Gastroesophageal sphincter (tissue), 4 donors: ENCODE measurements around the gene LSM7. TPM values are rescaled to one million over a fixed set of nuclear protein-coding genes. Genes with fewer than 3 reads are reported as not detected.

Experiments used
- ATAC-seq: fragments of 150-250 bp; one replicate; pipeline ENCODE4 v1.9.1; 2016; ENCODE audit warnings: mild to moderate bottlenecking, moderate library complexity
- H3K27ac ChIP-seq, 4 donors: fragments of 200-600 bp; sonication (generic) in 3 of 4; 1 replicate in 3 of 4; 2 replicates in 1 of 4; pipeline ENCODE4 v1.5.1; 2016 to 2019
- H3K27me3 ChIP-seq: fragments of 200-600 bp; sonication (generic); one replicate; pipeline ENCODE4 v1.5.1; 2019
- H3K36me3 ChIP-seq, 2 donors: fragments of 200-600 bp; sonication (generic); one replicate each; pipeline ENCODE4 v1.5.1; 2019; ENCODE audit warnings: control low read depth in 1 of 2
- H3K4me1 ChIP-seq, 3 donors: fragments of 200-600 bp; sonication (generic); 1 replicate in 2 of 3; 2 replicates in 1 of 3; pipeline ENCODE4 v1.5.1; 2016 to 2019; ENCODE audit warnings: control low read depth in 2 of 3
- H3K4me3 ChIP-seq, 2 donors: fragments of 200-600 bp; sonication (generic); one replicate each; pipeline ENCODE4 v1.5.1; 2019; ENCODE audit warnings: mild to moderate bottlenecking in 1 of 2, moderate library complexity in 1 of 2
- H3K9me3 ChIP-seq, 3 donors: fragments of 200-600 bp; sonication (generic); one replicate each; pipeline ENCODE4 v1.5.1; 2017 to 2019; ENCODE audit warnings: control low read depth in 2 of 3
- EP300 ChIP-seq: sonication (generic); formaldehyde crosslinking; IDR thresholded peaks from one replicate; pipeline ENCODE4 v1.6.1; 2017; ENCODE audit warnings: antibody characterized with exemption, mild to moderate bottlenecking
- POLR2A ChIP-seq, 2 donors: fragments of 450-650 bp; IDR thresholded peaks; one replicate each; pipeline ENCODE4 v1.6.1; 2017; ENCODE audit warnings: antibody characterized with exemption in 2 of 2, mild to moderate bottlenecking in 2 of 2, moderate library complexity in 1 of 2
- POLR2AphosphoS5 ChIP-seq: sonication (generic); formaldehyde crosslinking; IDR thresholded peaks from one replicate; pipeline ENCODE4 v1.6.1; 2017; ENCODE audit warnings: antibody characterized with exemption
- WGBS, 2 donors: methylation state at CpG; one replicate each; pipeline ENCODE4 v1.1.5; 2018; ENCODE audit warnings: low coverage in 1 of 2; 5-methylcytosine and 5-hydroxymethylcytosine counted together
- total RNA-seq, 4 donors: library from RNA; depleted of rRNA; stranded (reverse); fragments of >200 nt; gene quantifications; one replicate each; pipeline ENCODE4 v1.1.0, GENCODE V29; 2016
- TF ChIP-seq, protein P1 (sequence below), 4 experiments: fragments of 200-600 bp in 2 of 4; fragments of 450-650 bp in 2 of 4; sonication (generic) in 1 of 4; IDR thresholded peaks; one replicate each; pipeline ENCODE4 v1.5.1; 2017 to 2019; ENCODE audit warnings: antibody characterized with exemption in 4 of 4, mild to moderate bottlenecking in 2 of 4, moderate library complexity in 2 of 4

LSM7 gene
- total RNA-seq, 4 donors from 2014 or later = 52.3 to 86.1 (median 77.7) TPM

DNA sequence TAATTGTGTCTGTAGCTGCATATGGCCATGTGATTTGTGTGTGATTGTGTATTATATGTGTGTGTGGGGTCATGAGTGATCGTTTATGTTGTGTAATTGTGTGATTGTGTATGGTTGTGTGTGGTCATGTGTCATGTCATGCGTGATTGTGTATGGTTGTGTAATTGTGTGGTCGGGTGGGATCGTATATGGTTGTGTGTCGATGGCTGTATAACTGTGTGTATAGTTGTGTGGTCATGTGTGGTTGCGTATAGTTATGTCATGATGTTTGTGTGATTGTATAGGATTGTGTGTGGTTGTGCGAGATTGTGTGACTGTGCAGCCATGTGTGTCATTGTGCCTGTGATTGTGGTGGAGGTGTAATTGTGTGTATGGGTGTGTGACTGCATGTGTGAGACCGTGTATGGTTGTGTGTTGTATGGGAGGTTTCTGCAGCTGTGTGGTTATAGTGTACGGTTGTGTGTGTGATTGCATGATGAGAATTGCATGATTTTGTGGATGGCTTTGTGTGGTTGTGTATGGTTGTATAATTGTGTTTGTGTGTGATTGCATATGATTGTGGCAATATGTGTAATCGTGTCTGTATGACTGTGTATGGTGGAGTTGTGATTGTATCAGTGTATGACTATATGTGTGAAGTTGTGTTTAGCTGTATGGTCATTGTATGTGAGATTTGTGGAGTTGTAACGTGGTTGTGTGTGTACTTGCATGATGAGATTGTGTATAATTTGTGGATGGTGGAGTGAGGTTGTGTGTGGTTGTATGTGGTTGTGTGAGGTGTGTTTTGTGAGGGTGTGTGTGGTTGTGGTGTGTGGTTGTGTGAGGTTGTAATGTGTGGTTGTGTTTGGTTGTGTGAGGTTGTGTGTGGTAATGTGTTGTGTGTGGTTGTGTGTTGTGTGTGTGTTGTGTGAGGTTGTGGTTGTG, 33.9 kb upstream of the LSM7 start:
- Histone ChIP-seq H3K27me3 (peaks cover 75% of the 10 kb centered on the region), H3K4me3 (no peak overlapping the region), H3K27ac (no peak overlapping the region), H3K9me3 (no peaks in the 10 kb centered on the region), H3K4me1 (peaks cover 0 to 11% (median 0%) of the 10 kb centered on the region in 3 donors), H3K36me3 (no peaks in the 10 kb centered on the region)
- TF ChIP-seq POLR2A (IDR thresholded peaks at IDR 0.05) = no peak
- TF ChIP-seq, protein P1, sequence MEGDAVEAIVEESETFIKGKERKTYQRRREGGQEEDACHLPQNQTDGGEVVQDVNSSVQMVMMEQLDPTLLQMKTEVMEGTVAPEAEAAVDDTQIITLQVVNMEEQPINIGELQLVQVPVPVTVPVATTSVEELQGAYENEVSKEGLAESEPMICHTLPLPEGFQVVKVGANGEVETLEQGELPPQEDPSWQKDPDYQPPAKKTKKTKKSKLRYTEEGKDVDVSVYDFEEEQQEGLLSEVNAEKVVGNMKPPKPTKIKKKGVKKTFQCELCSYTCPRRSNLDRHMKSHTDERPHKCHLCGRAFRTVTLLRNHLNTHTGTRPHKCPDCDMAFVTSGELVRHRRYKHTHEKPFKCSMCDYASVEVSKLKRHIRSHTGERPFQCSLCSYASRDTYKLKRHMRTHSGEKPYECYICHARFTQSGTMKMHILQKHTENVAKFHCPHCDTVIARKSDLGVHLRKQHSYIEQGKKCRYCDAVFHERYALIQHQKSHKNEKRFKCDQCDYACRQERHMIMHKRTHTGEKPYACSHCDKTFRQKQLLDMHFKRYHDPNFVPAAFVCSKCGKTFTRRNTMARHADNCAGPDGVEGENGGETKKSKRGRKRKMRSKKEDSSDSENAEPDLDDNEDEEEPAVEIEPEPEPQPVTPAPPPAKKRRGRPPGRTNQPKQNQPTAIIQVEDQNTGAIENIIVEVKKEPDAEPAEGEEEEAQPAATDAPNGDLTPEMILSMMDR (IDR thresholded peaks at IDR 0.05) = no peak
- no peak for TF ChIP-seq EP300
- 88 to 89% methylated on average over 11 of the region's 11 CpGs for WGBS, 2 donors
- ATAC-seq = no peak

GRCh38 chr19:2361246-2362045, 33.1 kb upstream of the LSM7 start:
- H3K27me3 ChIP-seq = peaks cover 69% of the 10 kb centered on the region
- 4 to 24% methylated on average over 4 of the region's 24 CpGs for WGBS, 2 donors
- no peaks in the 10 kb centered on the region for H3K9me3 ChIP-seq
- TF ChIP-seq, protein P1 (IDR thresholded peaks at IDR 0.05) = no peak
- TF ChIP-seq EP300 = no peak
- no peak for TF ChIP-seq POLR2AphosphoS5
- no peak for TF ChIP-seq POLR2A (IDR thresholded peaks at IDR 0.05)
- H3K27ac ChIP-seq = no peak overlapping the region
- no peak overlapping the region for H3K4me3 ChIP-seq
- H3K4me1 ChIP-seq = peaks cover 0 to 11% (median 0%) of the 10 kb centered on the region in 3 donors
- ATAC-seq = no peak
- no peaks in the 10 kb centered on the region for H3K36me3 ChIP-seq

DNA sequence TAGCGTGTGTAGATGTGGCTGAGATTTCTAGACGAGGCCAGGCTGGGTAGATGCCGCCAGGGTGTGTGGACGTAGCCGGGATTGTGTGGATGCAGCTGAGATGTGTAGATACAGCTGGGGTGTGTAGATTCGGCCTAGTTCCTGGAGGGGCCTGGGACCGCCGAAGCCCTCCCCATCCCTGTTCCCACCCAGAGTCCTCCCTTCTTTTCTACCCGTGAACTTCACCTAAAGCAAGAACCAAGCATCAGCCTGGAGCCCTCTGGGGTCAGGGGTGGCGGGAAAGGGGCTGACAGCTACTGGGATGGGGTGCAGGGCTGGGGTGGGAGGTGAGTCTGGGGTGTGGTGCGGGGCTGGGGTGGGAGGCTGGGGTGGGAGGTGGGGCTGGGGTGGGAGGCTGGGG, 32.4 kb upstream of the LSM7 start:
- Histone ChIP-seq H3K9me3 (no peaks in the 10 kb centered on the region), H3K27me3 (peaks cover 63% of the 10 kb centered on the region), H3K4me1 (peaks cover 0 to 11% (median 0%) of the 10 kb centered on the region in 3 donors), H3K27ac (no peak overlapping the region), H3K4me3 (no peak overlapping the region), H3K36me3 (no peaks in the 10 kb centered on the region)
- TF ChIP-seq, protein P1 (IDR thresholded peaks at IDR 0.05) = no peak
- no peak for TF ChIP-seq EP300
- no peak for TF ChIP-seq POLR2AphosphoS5
- TF ChIP-seq POLR2A (IDR thresholded peaks at IDR 0.05) = no peak
- ATAC-seq = no peak
- WGBS, 2 donors = 31 to 61% methylated on average over 4 to 9 of the region's 11 CpGs

GRCh38 chr19:2359992-2360685, 31.8 kb upstream of the LSM7 start, which contains the start of gene TMPRSS9:
Gene TMPRSS9 (plus strand): TSS chr19:2360265. CDS start chr19:2389786, 29,521 bp downstream.
- no peak for ATAC-seq
- Histone ChIP-seq H3K4me1 (peaks cover 0 to 11% (median 0%) of the 10 kb centered on the region in 3 donors), H3K27ac (no peak within 1 kb of the TSS), H3K4me3 (no peak within 1 kb of the TSS), H3K36me3 (no peaks in the 10 kb centered on the region), H3K9me3 (no peaks in the 10 kb centered on the region), H3K27me3 (peaks cover 56% of the 10 kb centered on the region)
- WGBS, 2 donors = 50% methylated on average over 2 of the region's 44 CpGs; no CpG with 5 or more reads in 1 of the 2 donors
- no peak for TF ChIP-seq EP300
- TF ChIP-seq, protein P1 (IDR thresholded peaks at IDR 0.05) = no peak
- no peak for TF ChIP-seq POLR2AphosphoS5
- TF ChIP-seq POLR2A (IDR thresholded peaks at IDR 0.05) = no peak
